ENCODE data around the gene IL15. TPM values are rescaled to one million over a fixed set of nuclear protein-coding genes. Genes with fewer than 3 reads are reported as not detected.

Gene IL15
- total and polyA plus RNA-seq, 12 donors, result 1.4 to 19.6 (median 2.0) TPM

GRCh38 chr4:141719585-141719984 is 83.2 kb downstream of the IL15 start:
- whole genome bisulfite sequencing, 2 donors, result 97 to 98% methylated on average over 1 of the region's 1 CpG
- Histone ChIP-seq H3K36me3 (peaks cover 0 to 46% (median 0%) of the 10 kb centered on the region in 9 donors), H3K4me1 (no peaks in the 10 kb centered on the region), H3K4me3 (no peak overlapping the region), H3K27ac (no peak overlapping the region), H3K9me3 (peaks cover 0 to 11% (median 0%) of the 10 kb centered on the region in 11 donors), H3K27me3 (no peaks in the 10 kb centered on the region)
- DNase-seq (no peak), ATAC-seq (no peak)
- no peak for TF ChIP-seq CTCF (IDR thresholded peaks at IDR 0.05)
- intact Hi-C loops (cut with DNase I), result loop anchor here in 5 of 10 donors (10.0 kb wide), 2 partner anchors 375 to 555 kb away; no protein-coding TSS in a partner anchor

- Histone ChIP-seq H3K27ac (no peak overlapping the region), H3K36me3 (peaks cover 0 to 46% (median 0%) of the 10 kb centered on the region in 9 donors), H3K27me3 (no peaks in the 10 kb centered on the region), H3K4me1 (no peaks in the 10 kb centered on the region), H3K9me3 (peaks cover 0 to 11% (median 0%) of the 10 kb centered on the region in 11 donors), H3K4me3 (no peak overlapping the region)
- ATAC-seq, result no peak
- no peak for DNase-seq
- intact Hi-C loops (cut with DNase I), result no loop called here
- no peak for TF ChIP-seq CTCF (IDR thresholded peaks at IDR 0.05)
Measured at GRCh38 chr4:141721174-141721573, 84.8 kb downstream of the IL15 start.

GRCh38 chr4:141724646-141725045 is 88.3 kb downstream of the IL15 start:
- no peaks in the 10 kb centered on the region for H3K4me1 ChIP-seq
- H3K9me3 ChIP-seq, result no peaks in the 10 kb centered on the region
- H3K27me3 ChIP-seq, result no peaks in the 10 kb centered on the region
- no peak for TF ChIP-seq CTCF (IDR thresholded peaks at IDR 0.05)
- H3K36me3 ChIP-seq, result peaks cover 0 to 45% (median 0%) of the 10 kb centered on the region in 9 donors
- no peak overlapping the region for H3K4me3 ChIP-seq
- no peak overlapping the region for H3K27ac ChIP-seq
- DNase-seq (no peak), ATAC-seq (no peak)
- intact Hi-C loops (cut with DNase I), result no loop called here

GRCh38 chr4:141727420-141727819 is 91.0 kb downstream of the IL15 start:
- no peak for TF ChIP-seq CTCF (IDR thresholded peaks at IDR 0.05)
- DNase-seq (no peak), ATAC-seq (no peak)
- H3K9me3 ChIP-seq, result no peaks in the 10 kb centered on the region
- H3K36me3 ChIP-seq, result peaks cover 0 to 53% (median 5%) of the 10 kb centered on the region in 9 donors
- H3K27me3 ChIP-seq, result no peaks in the 10 kb centered on the region
- intact Hi-C loops (cut with DNase I), result no loop called here
- H3K4me3 ChIP-seq, result no peak overlapping the region
- H3K27ac ChIP-seq, result no peak overlapping the region
- no peaks in the 10 kb centered on the region for H3K4me1 ChIP-seq

- no peaks in the 10 kb centered on the region for H3K9me3 ChIP-seq
- peaks cover 0 to 54% (median 5%) of the 10 kb centered on the region in 9 donors for H3K36me3 ChIP-seq
- H3K27ac ChIP-seq, result no peak overlapping the region
- H3K4me3 ChIP-seq, result no peak overlapping the region
- ATAC-seq, result no peak
- no peaks in the 10 kb centered on the region for H3K27me3 ChIP-seq
- no peak for DNase-seq
- H3K4me1 ChIP-seq, result no peaks in the 10 kb centered on the region
- intact Hi-C loops (cut with DNase I), result no loop called here
- no peak for TF ChIP-seq CTCF (IDR thresholded peaks at IDR 0.05)
Measured at GRCh38 chr4:141730805-141731204, 94.4 kb downstream of the IL15 start.
